Right cardiac atrium (tissue), 5 donors: Measurements from ENCODE around the gene MAP3K5. TPM values are rescaled to one million over a fixed set of nuclear protein-coding genes. Genes with fewer than 3 reads are reported as not detected.
A peak's percentile ranks its signal among the peaks of the same experiment; 100 is the strongest.
"Not testable (repeated sequence)": the region's sequence is repeated elsewhere in the genome, so short reads cannot be mapped to it uniquely, and the experiment has no call there.

ENCODE experiments used
- ATAC-seq, 2 donors: fragments of 200-7000 bp; cut with Tn5 transposase; one replicate each; pipeline versions ENCODE4 v1.8.0 to v1.9.1; 2020; ENCODE audit warnings: moderate library complexity in 2 of 2, mild to moderate bottlenecking in 1 of 2
- DNase-seq, 3 donors: peaks; one replicate each; pipeline ENCODE4 v3.0.0-alpha.2; 2020
- H3K27ac ChIP-seq: one replicate; pipeline ENCODE4 v1.5.1; 2013; ENCODE audit warnings: mild to moderate bottlenecking, low read length, control low read depth, moderate library complexity
- H3K27me3 ChIP-seq: one replicate; pipeline ENCODE4 v1.6.1; 2013; ENCODE audit not compliant: control insufficient read depth, insufficient read depth
- H3K4me1 ChIP-seq: one replicate; pipeline ENCODE4 v1.6.1; 2013; ENCODE audit warnings: low read length; ENCODE audit not compliant: control insufficient read depth, insufficient read depth
- H3K4me3 ChIP-seq: one replicate; pipeline ENCODE4 v1.5.1; 2013; ENCODE audit warnings: low read length, control low read depth
- H3K9me3 ChIP-seq: one replicate; pipeline ENCODE4 v1.6.1; 2013; ENCODE audit warnings: low read length; ENCODE audit not compliant: control insufficient read depth
- WGBS: extraction: QIAGEN DNeasy Blood & Tissue Kit; methylation state at CpG from one replicate; pipeline ENCODE4 v1.1.7; 2013; 5-methylcytosine and 5-hydroxymethylcytosine counted together
- intact Hi-C, 4 donors: fragments of 100-400 bp; cut with DNase I; formaldehyde crosslinking; loops; one replicate each; pipeline versions ENCODE4 v1.11.0 to v1.14.0; 2022 to 2023
- polyA plus RNA-seq: library from polyadenylated mRNA; stranded (reverse); fragments of 200-250 nt; gene quantifications from one replicate; pipeline ENCODE4 v1.2.3, GENCODE V29; 2013
- total RNA-seq, 4 donors: library from RNA; stranded (reverse); fragmentation: NEBNext Ultra II Directional; extraction: Animal tissue kit (Norgen Biotek cat#: 25700); gene quantifications; one replicate each; pipeline ENCODE4 v1.2.1, GENCODE V29; 2021
- donor health status: healthy with polysubstance abuse.
- donor health status: DM: no; HTN: yes; CAD: no.
- donor health status: DM: no; HTN: no; CAD: no.
- donor health status: DM: no; HTN: yes; CAD: no; lungs with severe emphysema.
- donor health status: DM: yes; HTN: yes; CAD: no.

MAP3K5 gene
- total and polyA plus RNA-seq, 5 donors: 2.8 to 7.3 (median 4.0) TPM

GRCh38 chr6:136760781-136761180, 31.5 kb downstream of the MAP3K5 start:
- H3K9me3 ChIP-seq, H3K27me3 ChIP-seq, H3K4me3 ChIP-seq, ATAC-seq, intact Hi-C loops, DNase-seq: not testable (repeated sequence)
- H3K4me1 ChIP-seq: peaks cover 12% of the 10 kb centered on the region
- peak overlapping the region; percentile 58 for H3K27ac ChIP-seq
- WGBS: 66% methylated on average over 5 of the region's 5 CpGs

GRCh38 chr6:136757150-136757549, 35.1 kb downstream of the MAP3K5 start:
- Histone ChIP-seq H3K27ac (no peak overlapping the region), H3K9me3 (no peaks in the 10 kb centered on the region), H3K4me3 (no peak overlapping the region), H3K4me1 (peaks cover 9% of the 10 kb centered on the region), H3K27me3 (no peaks in the 10 kb centered on the region)
- 72% methylated on average over 2 of the region's 2 CpGs for WGBS
- peak in 1 of 2 donors; percentile 18 for ATAC-seq
- intact Hi-C loops: no loop called here
- no peak for DNase-seq

- intact Hi-C loops: no loop called here
- DNase-seq: no peak
- ATAC-seq: no peak
- Histone ChIP-seq H3K4me3 (no peak overlapping the region), H3K27me3 (no peaks in the 10 kb centered on the region), H3K4me1 (peaks cover 2% of the 10 kb centered on the region), H3K27ac (no peak overlapping the region), H3K9me3 (no peaks in the 10 kb centered on the region)
- 97% methylated on average over 7 of the region's 7 CpGs for WGBS
Measured at GRCh38 chr6:136754820-136755219, 37.5 kb downstream of the MAP3K5 start.

- intact Hi-C loops: no loop called here
- Histone ChIP-seq H3K27me3 (no peaks in the 10 kb centered on the region), H3K4me3 (no peak overlapping the region), H3K4me1 (peaks cover 2% of the 10 kb centered on the region), H3K9me3 (no peaks in the 10 kb centered on the region), H3K27ac (no peak overlapping the region)
- ATAC-seq (no peak), DNase-seq (no peak)
- WGBS: 93% methylated on average over 7 of the region's 7 CpGs
Measured at GRCh38 chr6:136753624-136754023, 38.7 kb downstream of the MAP3K5 start.

- DNase-seq: no peak
- intact Hi-C loops: no loop called here
- no peaks in the 10 kb centered on the region for H3K9me3 ChIP-seq
- H3K4me1 ChIP-seq: peaks cover 2% of the 10 kb centered on the region
- peak; percentile 34 to 57 for ATAC-seq
- no peak overlapping the region for H3K4me3 ChIP-seq
- H3K27me3 ChIP-seq: no peaks in the 10 kb centered on the region
- WGBS: 76% methylated on average over 7 of the region's 7 CpGs
- no peak overlapping the region for H3K27ac ChIP-seq
Measured at GRCh38 chr6:136752554-136752953, 39.7 kb downstream of the MAP3K5 start.

GRCh38 chr6:136751991-136752390, 40.3 kb downstream of the MAP3K5 start:
- intact Hi-C loops: no loop called here
- Histone ChIP-seq H3K27me3 (no peaks in the 10 kb centered on the region), H3K27ac (no peak overlapping the region), H3K4me1 (peaks cover 2% of the 10 kb centered on the region), H3K4me3 (no peak overlapping the region), H3K9me3 (no peaks in the 10 kb centered on the region)
- ATAC-seq (no peak), DNase-seq (no peak)
- 95% methylated on average over 2 of the region's 2 CpGs for WGBS

- Histone ChIP-seq H3K27me3 (no peaks in the 10 kb centered on the region), H3K4me3 (no peak overlapping the region), H3K27ac (no peak overlapping the region), H3K4me1 (peaks cover 2% of the 10 kb centered on the region), H3K9me3 (no peaks in the 10 kb centered on the region)
- DNase-seq (no peak), ATAC-seq (no peak)
- intact Hi-C loops: no loop called here
- 55% methylated on average over 5 of the region's 5 CpGs for WGBS
Measured at GRCh38 chr6:136751522-136751956, 40.7 kb downstream of the MAP3K5 start.

- ATAC-seq (no peak), DNase-seq (no peak)
- 53% methylated on average over 4 of the region's 4 CpGs for WGBS
- H3K27me3 ChIP-seq: no peaks in the 10 kb centered on the region
- no peaks in the 10 kb centered on the region for H3K9me3 ChIP-seq
- no peak overlapping the region for H3K27ac ChIP-seq
- no peak overlapping the region for H3K4me3 ChIP-seq
- peaks cover 2% of the 10 kb centered on the region for H3K4me1 ChIP-seq
- intact Hi-C loops: no loop called here
Measured at GRCh38 chr6:136750696-136751521, 41.4 kb downstream of the MAP3K5 start.

- H3K4me1 ChIP-seq: peaks cover 6% of the 10 kb centered on the region
- H3K4me3 ChIP-seq: no peak overlapping the region
- intact Hi-C loops: no loop called here
- H3K9me3 ChIP-seq: no peaks in the 10 kb centered on the region
- no peaks in the 10 kb centered on the region for H3K27me3 ChIP-seq
- ATAC-seq: no peak
- H3K27ac ChIP-seq: no peak overlapping the region
- no peak for DNase-seq
- WGBS: 88% methylated on average over 13 of the region's 13 CpGs
Measured at GRCh38 chr6:136749359-136749997, 42.8 kb downstream of the MAP3K5 start.

- H3K9me3 ChIP-seq: no peaks in the 10 kb centered on the region
- intact Hi-C loops: no loop called here
- H3K27me3 ChIP-seq: no peaks in the 10 kb centered on the region
- DNase-seq (no peak), ATAC-seq (no peak)
- no peak overlapping the region for H3K27ac ChIP-seq
- no peak overlapping the region for H3K4me3 ChIP-seq
- H3K4me1 ChIP-seq: peaks cover 5% of the 10 kb centered on the region
- 95% methylated on average over 1 of the region's 1 CpG for WGBS
Measured at GRCh38 chr6:136747507-136747906, 44.8 kb downstream of the MAP3K5 start.

- WGBS: 47% methylated on average over 6 of the region's 6 CpGs
- peaks cover 5% of the 10 kb centered on the region for H3K4me1 ChIP-seq
- no peaks in the 10 kb centered on the region for H3K27me3 ChIP-seq
- no peak overlapping the region for H3K27ac ChIP-seq
- H3K4me3 ChIP-seq: peak overlapping the region; percentile 2
- ATAC-seq: no peak
- no peaks in the 10 kb centered on the region for H3K9me3 ChIP-seq
- DNase-seq: no peak
- intact Hi-C loops: no loop called here
Measured at GRCh38 chr6:136745300-136745699, 47.0 kb downstream of the MAP3K5 start.
